ENCODE results near the gene RNF19B. TPM values are rescaled to one million over a fixed set of nuclear protein-coding genes. Genes with fewer than 3 reads are reported as not detected.

The RNF19B gene
- total and polyA plus RNA-seq, 2 of the 13 experiments (the other 11 are each of a cell fraction or from before 2014, with no cell fraction given), result 15.3 to 22.5 TPM

- TF ChIP-seq, protein P1, sequence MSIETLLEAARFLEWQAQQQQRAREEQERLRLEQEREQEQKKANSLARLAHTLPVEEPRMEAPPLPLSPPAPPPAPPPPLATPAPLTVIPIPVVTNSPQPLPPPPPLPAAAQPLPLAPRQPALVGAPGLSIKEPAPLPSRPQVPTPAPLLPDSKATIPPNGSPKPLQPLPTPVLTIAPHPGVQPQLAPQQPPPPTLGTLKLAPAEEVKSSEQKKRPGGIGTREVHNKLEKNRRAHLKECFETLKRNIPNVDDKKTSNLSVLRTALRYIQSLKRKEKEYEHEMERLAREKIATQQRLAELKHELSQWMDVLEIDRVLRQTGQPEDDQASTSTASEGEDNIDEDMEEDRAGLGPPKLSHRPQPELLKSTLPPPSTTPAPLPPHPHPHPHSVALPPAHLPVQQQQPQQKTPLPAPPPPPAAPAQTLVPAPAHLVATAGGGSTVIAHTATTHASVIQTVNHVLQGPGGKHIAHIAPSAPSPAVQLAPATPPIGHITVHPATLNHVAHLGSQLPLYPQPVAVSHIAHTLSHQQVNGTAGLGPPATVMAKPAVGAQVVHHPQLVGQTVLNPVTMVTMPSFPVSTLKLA (IDR thresholded peaks at IDR 0.05), result no peak
- TF ChIP-seq THAP11 (CRISPR knock-in tag; IDR thresholded peaks at IDR 0.05) (no peak), MLLT10 (CRISPR knock-in tag; IDR thresholded peaks at IDR 0.05) (no peak), ETV6 (CRISPR knock-in tag; conservative IDR thresholded peaks at IDR 0.05) (peak; percentile 73; the same call in 1 of the 2 replicates), PRPF4 (IDR thresholded peaks at IDR 0.05; ENCODE audit: low read depth, low read length, poor library complexity, severe bottlenecking) (no peak), ZBTB8A (CRISPR knock-in tag; IDR thresholded peaks at IDR 0.05; ENCODE audit: borderline replicate concordance, low read depth) (no peak), EEA1 (CRISPR knock-in tag; IDR thresholded peaks at IDR 0.05; ENCODE audit: borderline replicate concordance) (0 out of 2 replicates have a peak, but pooled peaks have one; percentile 27), ZFP37 (CRISPR knock-in tag; IDR thresholded peaks at IDR 0.05; ENCODE audit: borderline replicate concordance) (no peak), ZNF446 (CRISPR knock-in tag; IDR thresholded peaks at IDR 0.05) (no peak), ZNF235 (CRISPR knock-in tag; IDR thresholded peaks at IDR 0.05; ENCODE audit: borderline replicate concordance) (0 out of 2 replicates have a peak, but pooled peaks have one; percentile 28), ZFP36L1 (CRISPR knock-in tag; IDR thresholded peaks at IDR 0.05) (no peak), ATRX (CRISPR knock-in tag; IDR thresholded peaks at IDR 0.05; ENCODE audit: borderline replicate concordance) (no peak), ZNF562 (CRISPR knock-in tag; IDR thresholded peaks at IDR 0.05; ENCODE audit: borderline replicate concordance) (no peak), ZNF614 (CRISPR knock-in tag; IDR thresholded peaks at IDR 0.05; ENCODE audit: borderline replicate concordance) (no peak), AGO2 (optimal IDR thresholded peaks at IDR 0.05; ENCODE audit: low read depth, low read length) (peak; percentile 67), ZNF468 (CRISPR knock-in tag; IDR thresholded peaks at IDR 0.05) (no peak), SRF (IDR thresholded peaks at IDR 0.05; ENCODE audit: low read depth, low read length) (no peak), AKAP8 (CRISPR knock-in tag; IDR thresholded peaks at IDR 0.05) (no peak), REL (CRISPR knock-in tag; conservative IDR thresholded peaks at IDR 0.05) (no peak), KDM5B (CRISPR knock-in tag; IDR thresholded peaks at IDR 0.05; ENCODE audit: borderline replicate concordance) (peak; percentile 71; the same call in 1 of the 2 replicates)
- TF ChIP-seq, protein P2, sequence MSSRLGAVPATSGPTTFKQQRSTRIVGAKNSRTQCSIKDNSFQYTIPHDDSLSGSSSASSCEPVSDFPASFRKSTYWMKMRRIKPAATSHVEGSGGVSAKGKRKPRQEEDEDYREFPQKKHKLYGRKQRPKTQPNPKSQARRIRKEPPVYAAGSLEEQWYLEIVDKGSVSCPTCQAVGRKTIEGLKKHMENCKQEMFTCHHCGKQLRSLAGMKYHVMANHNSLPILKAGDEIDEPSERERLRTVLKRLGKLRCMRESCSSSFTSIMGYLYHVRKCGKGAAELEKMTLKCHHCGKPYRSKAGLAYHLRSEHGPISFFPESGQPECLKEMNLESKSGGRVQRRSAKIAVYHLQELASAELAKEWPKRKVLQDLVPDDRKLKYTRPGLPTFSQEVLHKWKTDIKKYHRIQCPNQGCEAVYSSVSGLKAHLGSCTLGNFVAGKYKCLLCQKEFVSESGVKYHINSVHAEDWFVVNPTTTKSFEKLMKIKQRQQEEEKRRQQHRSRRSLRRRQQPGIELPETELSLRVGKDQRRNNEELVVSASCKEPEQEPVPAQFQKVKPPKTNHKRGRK (CRISPR knock-in tag; IDR thresholded peaks at IDR 0.05), result no peak
- TF ChIP-seq, protein P3, sequence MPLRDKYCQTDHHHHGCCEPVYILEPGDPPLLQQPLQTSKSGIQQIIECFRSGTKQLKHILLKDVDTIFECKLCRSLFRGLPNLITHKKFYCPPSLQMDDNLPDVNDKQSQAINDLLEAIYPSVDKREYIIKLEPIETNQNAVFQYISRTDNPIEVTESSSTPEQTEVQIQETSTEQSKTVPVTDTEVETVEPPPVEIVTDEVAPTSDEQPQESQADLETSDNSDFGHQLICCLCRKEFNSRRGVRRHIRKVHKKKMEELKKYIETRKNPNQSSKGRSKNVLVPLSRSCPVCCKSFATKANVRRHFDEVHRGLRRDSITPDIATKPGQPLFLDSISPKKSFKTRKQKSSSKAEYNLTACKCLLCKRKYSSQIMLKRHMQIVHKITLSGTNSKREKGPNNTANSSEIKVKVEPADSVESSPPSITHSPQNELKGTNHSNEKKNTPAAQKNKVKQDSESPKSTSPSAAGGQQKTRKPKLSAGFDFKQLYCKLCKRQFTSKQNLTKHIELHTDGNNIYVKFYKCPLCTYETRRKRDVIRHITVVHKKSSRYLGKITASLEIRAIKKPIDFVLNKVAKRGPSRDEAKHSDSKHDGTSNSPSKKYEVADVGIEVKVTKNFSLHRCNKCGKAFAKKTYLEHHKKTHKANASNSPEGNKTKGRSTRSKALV (CRISPR knock-in tag; IDR thresholded peaks at IDR 0.05), result no peak
- TF ChIP-seq, protein P4, sequence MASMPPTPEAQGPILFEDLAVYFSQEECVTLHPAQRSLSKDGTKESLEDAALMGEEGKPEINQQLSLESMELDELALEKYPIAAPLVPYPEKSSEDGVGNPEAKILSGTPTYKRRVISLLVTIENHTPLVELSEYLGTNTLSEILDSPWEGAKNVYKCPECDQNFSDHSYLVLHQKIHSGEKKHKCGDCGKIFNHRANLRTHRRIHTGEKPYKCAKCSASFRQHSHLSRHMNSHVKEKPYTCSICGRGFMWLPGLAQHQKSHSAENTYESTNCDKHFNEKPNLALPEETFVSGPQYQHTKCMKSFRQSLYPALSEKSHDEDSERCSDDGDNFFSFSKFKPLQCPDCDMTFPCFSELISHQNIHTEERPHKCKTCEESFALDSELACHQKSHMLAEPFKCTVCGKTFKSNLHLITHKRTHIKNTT (CRISPR knock-in tag; IDR thresholded peaks at IDR 0.05), result no peak
These were observed 706 bp downstream of the RNF19B start (continued) for GRCh38 chr1:32963746-32964460.
